HepG2 (cell line): ENCODE measurements around the gene HOXD3. TPM values are rescaled to one million over a fixed set of nuclear protein-coding genes. Genes with fewer than 3 reads are reported as not detected.
A peak's percentile ranks its signal among the peaks of the same experiment; 100 is the strongest.

Experiments
- ARHGAP35 ChIP-seq: sonication (generic); formaldehyde crosslinking; IDR thresholded peaks from 2 replicates; pipeline ENCODE4 v1.9.0; 2022; ENCODE audit warnings: mild to moderate bottlenecking, inconsistent platforms, moderate library complexity, missing genetic modification reagents, borderline replicate concordance
- ATM ChIP-seq: fragments of 450-650 bp; IDR thresholded peaks from 2 replicates; pipeline ENCODE4 v1.7.1; 2017; ENCODE audit warnings: mild to moderate bottlenecking, borderline replicate concordance
- HNF4A ChIP-seq: sonication (generic); formaldehyde crosslinking; IDR thresholded peaks from 2 replicates; pipeline ENCODE4 v1.4.0; 2020; ENCODE audit warnings: missing genetic modification reagents
- HOXA3 ChIP-seq: sonication (generic); formaldehyde crosslinking; IDR thresholded peaks from 2 replicates; pipeline ENCODE4 v1.5.0; 2020; ENCODE audit warnings: missing genetic modification reagents
- JDP2 ChIP-seq: sonication (generic); formaldehyde crosslinking; IDR thresholded peaks from 2 replicates; pipeline ENCODE4 v1.8.1; 2022; ENCODE audit warnings: missing genetic modification reagents, borderline replicate concordance
- KAT8 ChIP-seq: IDR thresholded peaks from 2 replicates; pipeline ENCODE4 v1.6.1; 2016; ENCODE audit warnings: missing genetic modification reagents, missing compliant biosample characterization
- MTA1 ChIP-seq: sonication (generic); formaldehyde crosslinking; IDR thresholded peaks from 2 replicates; pipeline ENCODE4 v1.4.0; 2020; ENCODE audit warnings: missing genetic modification reagents, mild to moderate bottlenecking, borderline replicate concordance
- NBN ChIP-seq: fragments of 450-650 bp; conservative IDR thresholded peaks from 2 replicates; pipeline ENCODE4 v1.6.1; 2017
- PAX8 ChIP-seq: sonication (generic); formaldehyde crosslinking; IDR thresholded peaks from 2 replicates; pipeline ENCODE4 v1.8.0; 2022; ENCODE audit warnings: mild to moderate bottlenecking, missing genetic modification reagents, borderline replicate concordance
- RFX1 ChIP-seq: fragments of 450-650 bp; IDR thresholded peaks from 2 replicates; pipeline ENCODE4 v1.6.1; 2017
- SAP130 ChIP-seq: IDR thresholded peaks from 2 replicates; pipeline ENCODE4 v1.6.1; 2016; ENCODE audit warnings: low read depth
- SMC3 ChIP-seq: IDR thresholded peaks from 2 replicates; pipeline ENCODE4 v1.6.1; 2011; ENCODE audit warnings: low read length, improper control_type of control experiment
- TBP ChIP-seq: sonication (generic); formaldehyde crosslinking; IDR thresholded peaks from 2 replicates; pipeline ENCODE4 v1.5.0; 2020; ENCODE audit warnings: missing genetic modification reagents
- XRCC5 ChIP-seq: fragments of 200-400 bp; formaldehyde crosslinking; optimal IDR thresholded peaks from 2 replicates; pipeline ENCODE3; 2017; ENCODE audit warnings: mild to moderate bottlenecking, low read length
- ZBTB3 ChIP-seq: sonication (generic); formaldehyde crosslinking; IDR thresholded peaks from 2 replicates; pipeline ENCODE4 v1.4.0; 2020; ENCODE audit warnings: low read depth, mild to moderate bottlenecking, moderate library complexity, missing genetic modification reagents, borderline replicate concordance
- ZNF20 ChIP-seq: sonication (generic); formaldehyde crosslinking; IDR thresholded peaks from 2 replicates; pipeline ENCODE4 v1.4.0; 2020; ENCODE audit warnings: mild to moderate bottlenecking, moderate library complexity, missing genetic modification reagents
- ZNF224 ChIP-seq: sonication (generic); formaldehyde crosslinking; IDR thresholded peaks from 2 replicates; pipeline ENCODE4 v1.5.0; 2020; ENCODE audit warnings: mild to moderate bottlenecking, missing genetic modification reagents
- ZNF326 ChIP-seq: sonication (generic); formaldehyde crosslinking; IDR thresholded peaks from 2 replicates; pipeline ENCODE4 v1.4.0; 2020; ENCODE audit warnings: missing genetic modification reagents, borderline replicate concordance
- ZNF546 ChIP-seq: sonication (generic); formaldehyde crosslinking; conservative IDR thresholded peaks from 2 replicates; pipeline ENCODE4 v1.8.1; 2023; ENCODE audit warnings: mild to moderate bottlenecking, missing genetic modification reagents
- ZNF746 ChIP-seq: sonication (generic); formaldehyde crosslinking; IDR thresholded peaks from 2 replicates; pipeline ENCODE4 v1.8.0; 2022; ENCODE audit warnings: mild to moderate bottlenecking, missing genetic modification reagents
- polyA plus RNA-seq, 8 experiments: library from polyadenylated mRNA; depleted of rRNA in 3 of 8; stranded (reverse) in 7 of 8; unstranded in 1 of 8; fragments of >200 nt; fragmentation: Illumina TruSeq in 4 of 8; extraction: Trizol in 4 of 8; gene quantifications; 2 replicates each; pipeline versions ENCODE4 v1.2.1 to v1.2.3, GENCODE V29; 2011 to 2016; ENCODE audit warnings: low read depth in 4 of 8, missing spikeins in 1 of 8, mixed read lengths in 1 of 8; ENCODE audit not compliant: insufficient read depth in 1 of 8
- total RNA-seq, 5 experiments: library from RNA; depleted of rRNA; stranded (reverse); fragments of >200 nt; fragmentation: Illumina TruSeq; extraction: Trizol; gene quantifications; 2 replicates each; pipeline ENCODE4 v1.2.3, GENCODE V29; 2016; ENCODE audit warnings: low read depth in 1 of 5
- TF ChIP-seq, protein P1 (sequence below): sonication (generic); formaldehyde crosslinking; IDR thresholded peaks from 2 replicates; pipeline ENCODE4 v1.4.0; 2020; ENCODE audit warnings: low read depth, mild to moderate bottlenecking, missing genetic modification reagents
- TF ChIP-seq, protein P2 (sequence below): sonication (generic); formaldehyde crosslinking; IDR thresholded peaks from 2 replicates; pipeline ENCODE4 v1.9.0; 2021; ENCODE audit warnings: missing genetic modification reagents, borderline replicate concordance
- TF ChIP-seq, protein P3 (sequence below): sonication (generic); formaldehyde crosslinking; IDR thresholded peaks from 2 replicates; pipeline ENCODE4 v1.8.1; 2023; ENCODE audit warnings: missing genetic modification reagents, inconsistent platforms, borderline replicate concordance
- TF ChIP-seq, protein P4 (sequence below): sonication (generic); formaldehyde crosslinking; IDR thresholded peaks from 2 replicates; pipeline ENCODE4 v1.8.1; 2023; ENCODE audit warnings: mild to moderate bottlenecking, missing genetic modification reagents
- TF ChIP-seq, protein P5 (sequence below): IDR thresholded peaks from 2 replicates; pipeline ENCODE4 v1.6.1; 2018; ENCODE audit warnings: missing genetic modification reagents, mild to moderate bottlenecking, missing compliant biosample characterization

The HOXD3 gene
- total and polyA plus RNA-seq, 2 of the 13 experiments (the other 11 are each of a cell fraction or from before 2014, with no cell fraction given), result 0.05 to 0.09 TPM

DNA sequence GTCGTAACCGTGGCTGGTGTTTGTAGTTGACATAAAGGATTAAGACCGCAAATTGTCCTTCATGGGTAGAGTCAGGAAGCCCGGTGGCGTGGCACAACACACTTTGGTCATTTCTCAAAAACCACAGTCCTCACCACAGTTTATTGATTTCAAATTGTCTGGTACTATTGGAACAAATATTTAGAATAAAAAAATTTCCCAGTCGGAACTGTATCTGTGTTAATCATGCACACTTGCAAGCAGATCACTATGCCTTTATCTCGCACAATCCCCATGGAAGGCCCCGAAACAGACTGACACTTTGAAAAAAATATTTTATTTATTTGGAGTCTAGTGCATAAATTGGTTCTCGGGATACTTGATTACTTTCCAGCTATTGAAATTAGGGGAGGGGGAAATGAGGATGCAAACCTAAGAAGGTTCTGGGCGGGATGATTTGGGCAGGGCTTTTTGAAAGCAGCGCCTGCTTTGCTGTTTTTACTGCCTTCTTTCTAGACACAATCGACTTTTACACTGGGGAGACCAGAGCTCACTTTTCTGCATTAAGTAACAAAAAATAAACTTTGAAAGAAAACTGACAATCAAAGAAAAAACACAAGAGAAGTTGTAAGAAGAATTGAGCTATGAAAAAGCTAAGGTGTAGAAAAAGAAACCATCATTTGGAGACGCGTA, 15.9 kb downstream of the HOXD3 start (continued):
- TF ChIP-seq JDP2 (no peak), KAT8 (CRISPR knock-in tag) (no peak), SAP130 (CRISPR knock-in tag) (peak; percentile 33; the same call in 1 of the 2 replicates), XRCC5 (no peak), ZNF546 (CRISPR knock-in tag) (no peak), TBP (no peak), ZNF20 (CRISPR knock-in tag) (no peak), NBN (no peak), ARHGAP35 (CRISPR knock-in tag) (no peak), ZNF746 (CRISPR knock-in tag) (no peak; the same call in 1 of the 2 replicates), ZBTB3 (CRISPR knock-in tag) (no peak), RFX1 (no peak), ATM (no peak), ZNF326 (no peak), ZNF224 (CRISPR knock-in tag) (no peak), PAX8 (CRISPR knock-in tag) (no peak), SMC3 (no peak), HNF4A (CRISPR knock-in tag) (peak; percentile 67), HOXA3 (CRISPR knock-in tag) (peak; percentile 59), MTA1 (CRISPR knock-in tag) (no peak)
- TF ChIP-seq, protein P1, sequence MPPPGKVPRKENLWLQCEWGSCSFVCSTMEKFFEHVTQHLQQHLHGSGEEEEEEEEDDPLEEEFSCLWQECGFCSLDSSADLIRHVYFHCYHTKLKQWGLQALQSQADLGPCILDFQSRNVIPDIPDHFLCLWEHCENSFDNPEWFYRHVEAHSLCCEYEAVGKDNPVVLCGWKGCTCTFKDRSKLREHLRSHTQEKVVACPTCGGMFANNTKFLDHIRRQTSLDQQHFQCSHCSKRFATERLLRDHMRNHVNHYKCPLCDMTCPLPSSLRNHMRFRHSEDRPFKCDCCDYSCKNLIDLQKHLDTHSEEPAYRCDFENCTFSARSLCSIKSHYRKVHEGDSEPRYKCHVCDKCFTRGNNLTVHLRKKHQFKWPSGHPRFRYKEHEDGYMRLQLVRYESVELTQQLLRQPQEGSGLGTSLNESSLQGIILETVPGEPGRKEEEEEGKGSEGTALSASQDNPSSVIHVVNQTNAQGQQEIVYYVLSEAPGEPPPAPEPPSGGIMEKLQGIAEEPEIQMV (CRISPR knock-in tag), result no peak
- TF ChIP-seq, protein P2, sequence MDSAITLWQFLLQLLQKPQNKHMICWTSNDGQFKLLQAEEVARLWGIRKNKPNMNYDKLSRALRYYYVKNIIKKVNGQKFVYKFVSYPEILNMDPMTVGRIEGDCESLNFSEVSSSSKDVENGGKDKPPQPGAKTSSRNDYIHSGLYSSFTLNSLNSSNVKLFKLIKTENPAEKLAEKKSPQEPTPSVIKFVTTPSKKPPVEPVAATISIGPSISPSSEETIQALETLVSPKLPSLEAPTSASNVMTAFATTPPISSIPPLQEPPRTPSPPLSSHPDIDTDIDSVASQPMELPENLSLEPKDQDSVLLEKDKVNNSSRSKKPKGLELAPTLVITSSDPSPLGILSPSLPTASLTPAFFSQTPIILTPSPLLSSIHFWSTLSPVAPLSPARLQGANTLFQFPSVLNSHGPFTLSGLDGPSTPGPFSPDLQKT (CRISPR knock-in tag), result no peak
- TF ChIP-seq, protein P3, sequence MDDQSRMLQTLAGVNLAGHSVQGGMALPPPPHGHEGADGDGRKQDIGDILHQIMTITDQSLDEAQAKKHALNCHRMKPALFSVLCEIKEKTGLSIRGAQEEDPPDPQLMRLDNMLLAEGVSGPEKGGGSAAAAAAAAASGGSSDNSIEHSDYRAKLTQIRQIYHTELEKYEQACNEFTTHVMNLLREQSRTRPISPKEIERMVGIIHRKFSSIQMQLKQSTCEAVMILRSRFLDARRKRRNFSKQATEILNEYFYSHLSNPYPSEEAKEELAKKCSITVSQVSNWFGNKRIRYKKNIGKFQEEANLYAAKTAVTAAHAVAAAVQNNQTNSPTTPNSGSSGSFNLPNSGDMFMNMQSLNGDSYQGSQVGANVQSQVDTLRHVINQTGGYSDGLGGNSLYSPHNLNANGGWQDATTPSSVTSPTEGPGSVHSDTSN (CRISPR knock-in tag), result no peak
- TF ChIP-seq, protein P4, sequence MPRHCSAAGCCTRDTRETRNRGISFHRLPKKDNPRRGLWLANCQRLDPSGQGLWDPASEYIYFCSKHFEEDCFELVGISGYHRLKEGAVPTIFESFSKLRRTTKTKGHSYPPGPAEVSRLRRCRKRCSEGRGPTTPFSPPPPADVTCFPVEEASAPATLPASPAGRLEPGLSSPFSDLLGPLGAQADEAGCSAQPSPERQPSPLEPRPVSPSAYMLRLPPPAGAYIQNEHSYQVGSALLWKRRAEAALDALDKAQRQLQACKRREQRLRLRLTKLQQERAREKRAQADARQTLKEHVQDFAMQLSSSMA, result no peak
- TF ChIP-seq, protein P5, sequence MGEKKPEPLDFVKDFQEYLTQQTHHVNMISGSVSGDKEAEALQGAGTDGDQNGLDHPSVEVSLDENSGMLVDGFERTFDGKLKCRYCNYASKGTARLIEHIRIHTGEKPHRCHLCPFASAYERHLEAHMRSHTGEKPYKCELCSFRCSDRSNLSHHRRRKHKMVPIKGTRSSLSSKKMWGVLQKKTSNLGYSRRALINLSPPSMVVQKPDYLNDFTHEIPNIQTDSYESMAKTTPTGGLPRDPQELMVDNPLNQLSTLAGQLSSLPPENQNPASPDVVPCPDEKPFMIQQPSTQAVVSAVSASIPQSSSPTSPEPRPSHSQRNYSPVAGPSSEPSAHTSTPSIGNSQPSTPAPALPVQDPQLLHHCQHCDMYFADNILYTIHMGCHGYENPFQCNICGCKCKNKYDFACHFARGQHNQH (CRISPR knock-in tag), result peak; percentile 77
